Hepatocyte (in vitro differentiated cells): Measurements from ENCODE around the gene FOXE1. TPM values are rescaled to one million over a fixed set of nuclear protein-coding genes. Genes with fewer than 3 reads are reported as not detected.

Experiments
- DNase-seq: peaks from one replicate; pipeline ENCODE4 v3.0.0-alpha.2; 2016; ENCODE audit warnings: low spot score
- H2AFZ ChIP-seq: fragments of 200-600 bp; sonication (generic); 2 replicates; pipeline ENCODE4 v1.6.0; 2016; ENCODE audit warnings: antibody characterized with exemption, mild to moderate bottlenecking
- H3K27ac ChIP-seq: fragments of 200-600 bp; sonication (generic); 2 replicates; pipeline ENCODE4 v1.5.1; 2016; ENCODE audit warnings: mild to moderate bottlenecking
- H3K27me3 ChIP-seq: fragments of 200-600 bp; sonication (generic); 2 replicates; pipeline ENCODE4 v1.6.1; 2016
- H3K36me3 ChIP-seq: fragments of 200-600 bp; sonication (generic); replicated peaks from 2 replicates; pipeline ENCODE4 v1.5.1; 2016; ENCODE audit warnings: low read depth; ENCODE audit not compliant: insufficient read depth
- H3K4me1 ChIP-seq: fragments of 200-600 bp; sonication (generic); 2 replicates; pipeline ENCODE4 v1.5.1; 2016; ENCODE audit warnings: mild to moderate bottlenecking, moderate library complexity; ENCODE audit not compliant: insufficient read depth
- H3K4me2 ChIP-seq: fragments of 200-600 bp; sonication (generic); 2 replicates; pipeline ENCODE4 v1.6.0; 2016
- H3K4me3 ChIP-seq: fragments of 200-600 bp; sonication (generic); 2 replicates; pipeline ENCODE4 v1.5.1; 2016; ENCODE audit warnings: mild to moderate bottlenecking
- H3K79me2 ChIP-seq: fragments of 200-600 bp; sonication (generic); 2 replicates; pipeline ENCODE4 v1.6.0; 2017; ENCODE audit warnings: mild to moderate bottlenecking
- H3K9me2 ChIP-seq: fragments of 200-600 bp; sonication (generic); replicated peaks from 2 replicates; pipeline ENCODE4 v1.6.0; 2017; ENCODE audit warnings: mild to moderate bottlenecking; ENCODE audit not compliant: insufficient read depth
- H3K9me3 ChIP-seq: fragments of 200-600 bp; sonication (generic); 2 replicates; pipeline ENCODE4 v1.5.1; 2016; ENCODE audit warnings: low read depth, mild to moderate bottlenecking
- H4K20me1 ChIP-seq: fragments of 200-600 bp; sonication (generic); 2 replicates; pipeline ENCODE4 v1.6.0; 2016; ENCODE audit warnings: mild to moderate bottlenecking; ENCODE audit not compliant: insufficient read depth, poor library complexity, severe bottlenecking
- CTCF ChIP-seq: fragments of 200-600 bp; sonication (generic); IDR thresholded peaks from 2 replicates; pipeline ENCODE4 v1.5.1; 2016; ENCODE audit warnings: antibody characterized with exemption, mild to moderate bottlenecking; ENCODE audit not compliant: poor library complexity
- EZH2 ChIP-seq: fragments of 200-600 bp; sonication (generic); IDR thresholded peaks from 2 replicates; pipeline ENCODE4 v1.6.1; 2016; ENCODE audit warnings: antibody characterized with exemption, mild to moderate bottlenecking, borderline replicate concordance
- EZH2phosphoT487 ChIP-seq: fragments of 200-600 bp; sonication (generic); IDR thresholded peaks from one replicate; pipeline ENCODE4 v1.6.1; 2018; ENCODE audit warnings: antibody characterized with exemption, mild to moderate bottlenecking, low read depth, moderate library complexity; ENCODE audit not compliant: unreplicated experiment, severe bottlenecking
- WGBS: methylation state at CpG from one replicate; pipeline ENCODE4 v1.1.6; 2016; ENCODE audit warnings: low lambda C conversion rate; ENCODE audit errors: missing lambda C conversion rate; 5-methylcytosine and 5-hydroxymethylcytosine counted together
- polyA plus RNA-seq: library from polyadenylated mRNA; unstranded; fragments of >200 nt; fragmentation: Nextera tagmentation; extraction: Ambion mirVana; gene quantifications from 2 replicates; pipeline ENCODE4 v1.2.1, GENCODE V29; 2016
- total RNA-seq: library from RNA; depleted of rRNA; stranded (reverse); fragments of >200 nt; gene quantifications from 2 replicates; pipeline ENCODE4 v1.2.3, GENCODE V29; 2014

Gene FOXE1
- total and polyA plus RNA-seq, 2 experiments from 2014 or later, result 0.67 to 0.99 TPM

- H3K4me1 ChIP-seq, result peaks cover 9% of the 10 kb centered on the region
- no peaks in the 10 kb centered on the region for H3K9me2 ChIP-seq
- DNase-seq, result peak; percentile 62
- H2AFZ ChIP-seq, result peak overlapping the region; percentile 82
- H3K4me3 ChIP-seq, result no peak overlapping the region
- H3K36me3 ChIP-seq, result no peaks in the 10 kb centered on the region
- H3K9me3 ChIP-seq, result no peaks in the 10 kb centered on the region
- H3K79me2 ChIP-seq, result no peaks in the 10 kb centered on the region
- peak overlapping the region; percentile 59 for H3K27ac ChIP-seq
- H3K27me3 ChIP-seq, result peaks cover 2% of the 10 kb centered on the region
- TF ChIP-seq EZH2phosphoT487, result no peak
- no peak for TF ChIP-seq CTCF
- TF ChIP-seq EZH2, result no peak
- H3K4me2 ChIP-seq, result peak overlapping the region; percentile 68
- WGBS, result 19% methylated on average over 15 of the region's 15 CpGs
- no peaks in the 10 kb centered on the region for H4K20me1 ChIP-seq
Measured at GRCh38 chr9:97830884-97831829, 21.9 kb upstream of the FOXE1 start.

GRCh38 chr9:97831843-97832636, 21.0 kb upstream of the FOXE1 start:
- DNase-seq, result no peak
- Histone ChIP-seq H4K20me1 (no peaks in the 10 kb centered on the region), H3K4me3 (no peak overlapping the region), H3K9me2 (no peaks in the 10 kb centered on the region), H3K4me1 (peaks cover 9% of the 10 kb centered on the region), H2AFZ (no peak overlapping the region), H3K4me2 (peak overlapping the region; percentile 68), H3K36me3 (no peaks in the 10 kb centered on the region), H3K9me3 (no peaks in the 10 kb centered on the region), H3K27ac (peak overlapping the region; percentile 59), H3K27me3 (no peaks in the 10 kb centered on the region), H3K79me2 (no peaks in the 10 kb centered on the region)
- WGBS, result 46% methylated on average over 9 of the region's 10 CpGs
- TF ChIP-seq EZH2phosphoT487, result no peak
- no peak for TF ChIP-seq EZH2
- no peak for TF ChIP-seq CTCF

- H2AFZ ChIP-seq, result no peak overlapping the region
- H3K9me3 ChIP-seq, result no peaks in the 10 kb centered on the region
- H4K20me1 ChIP-seq, result no peaks in the 10 kb centered on the region
- no peak overlapping the region for H3K4me2 ChIP-seq
- no peak overlapping the region for H3K27ac ChIP-seq
- no peak overlapping the region for H3K4me3 ChIP-seq
- no peaks in the 10 kb centered on the region for H3K4me1 ChIP-seq
- no peaks in the 10 kb centered on the region for H3K79me2 ChIP-seq
- TF ChIP-seq EZH2phosphoT487 (no peak), EZH2 (no peak), CTCF (no peak)
- no peaks in the 10 kb centered on the region for H3K36me3 ChIP-seq
- no peak for DNase-seq
- H3K27me3 ChIP-seq, result peaks cover 44% of the 10 kb centered on the region
- H3K9me2 ChIP-seq, result no peaks in the 10 kb centered on the region
Measured at GRCh38 chr9:97840521-97840920, 12.5 kb upstream of the FOXE1 start.
